GM13977 (cell line): ENCODE data around the gene ZNF813.
A peak's percentile ranks its signal among the peaks of the same experiment; 100 is the strongest.
"Not testable (repeated sequence)": the region's sequence is repeated elsewhere in the genome, so short reads cannot be mapped to it uniquely, and the experiment has no call there.

Experiments used
- DNase-seq: peaks from one replicate; pipeline ENCODE4 v3.0.0; 2012; ENCODE audit warnings: low spot score
- in situ Hi-C: fragments of 300-500 bp; cut with MboI; formaldehyde crosslinking; loops from one replicate; pipeline ENCODE4 v1.12.0; 2022; ENCODE audit warnings: low sequenced_read_pairs, low pct_unique_long_range_greater_than_20kb, mixed read lengths, inconsistent platforms; ENCODE audit not compliant: unreplicated experiment
- TF ChIP-seq, protein P1 (sequence below): IDR thresholded peaks from 2 replicates; pipeline ENCODE4 v1.5.1; 2012; ENCODE audit warnings: mild to moderate bottlenecking, control low read depth; ENCODE audit not compliant: insufficient read depth; ENCODE audit errors: extremely low read depth, missing control alignments

ZNF813 gene

DNA sequence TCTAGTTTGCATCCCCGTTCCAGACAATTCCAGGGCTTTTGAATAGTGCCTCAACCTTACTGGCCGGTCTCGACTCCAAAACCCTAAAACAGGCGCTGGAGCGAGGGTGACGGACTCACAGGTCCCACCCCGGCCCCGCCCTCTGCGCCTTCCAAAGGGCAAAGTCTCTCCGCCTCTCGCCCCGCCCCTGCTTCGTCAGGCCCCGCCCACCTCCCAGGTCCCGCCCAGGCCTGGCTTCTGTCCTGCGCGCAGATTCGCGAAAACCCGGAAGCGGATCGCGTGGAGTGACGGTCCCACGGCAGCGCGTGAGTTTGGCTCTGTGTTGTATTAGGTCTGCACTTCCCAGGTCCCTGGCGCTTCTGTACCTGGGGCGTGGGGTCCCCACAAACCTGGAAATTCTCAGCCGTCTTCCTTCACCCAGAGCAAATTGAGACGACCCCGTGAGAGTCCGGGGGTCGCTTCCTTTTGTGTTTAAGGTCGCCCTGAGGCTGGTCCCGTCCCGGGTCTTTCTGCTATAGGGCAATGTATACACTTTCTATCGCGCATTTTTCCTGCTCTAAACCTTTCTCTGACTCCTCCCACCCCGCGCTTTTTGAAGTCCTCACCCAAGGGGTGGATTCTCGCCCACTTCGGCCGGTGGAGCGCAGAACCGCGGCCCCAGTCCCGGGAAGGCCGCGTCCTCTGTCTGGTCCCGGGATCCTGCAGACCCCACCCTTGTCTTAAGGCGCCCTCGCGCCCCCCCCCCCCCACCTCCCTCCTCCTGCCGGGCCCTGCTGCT, at the start of gene ZNF813:
Gene ZNF813 (plus strand): TSS at position 249 of the 778 bp plus-strand sequence. CDS start 16,090 bp downstream, outside the sequence.
- in situ Hi-C loops = no loop called here
- peak; percentile 93 for DNase-seq
- TF ChIP-seq, protein P1, sequence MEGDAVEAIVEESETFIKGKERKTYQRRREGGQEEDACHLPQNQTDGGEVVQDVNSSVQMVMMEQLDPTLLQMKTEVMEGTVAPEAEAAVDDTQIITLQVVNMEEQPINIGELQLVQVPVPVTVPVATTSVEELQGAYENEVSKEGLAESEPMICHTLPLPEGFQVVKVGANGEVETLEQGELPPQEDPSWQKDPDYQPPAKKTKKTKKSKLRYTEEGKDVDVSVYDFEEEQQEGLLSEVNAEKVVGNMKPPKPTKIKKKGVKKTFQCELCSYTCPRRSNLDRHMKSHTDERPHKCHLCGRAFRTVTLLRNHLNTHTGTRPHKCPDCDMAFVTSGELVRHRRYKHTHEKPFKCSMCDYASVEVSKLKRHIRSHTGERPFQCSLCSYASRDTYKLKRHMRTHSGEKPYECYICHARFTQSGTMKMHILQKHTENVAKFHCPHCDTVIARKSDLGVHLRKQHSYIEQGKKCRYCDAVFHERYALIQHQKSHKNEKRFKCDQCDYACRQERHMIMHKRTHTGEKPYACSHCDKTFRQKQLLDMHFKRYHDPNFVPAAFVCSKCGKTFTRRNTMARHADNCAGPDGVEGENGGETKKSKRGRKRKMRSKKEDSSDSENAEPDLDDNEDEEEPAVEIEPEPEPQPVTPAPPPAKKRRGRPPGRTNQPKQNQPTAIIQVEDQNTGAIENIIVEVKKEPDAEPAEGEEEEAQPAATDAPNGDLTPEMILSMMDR = no peak

DNA sequence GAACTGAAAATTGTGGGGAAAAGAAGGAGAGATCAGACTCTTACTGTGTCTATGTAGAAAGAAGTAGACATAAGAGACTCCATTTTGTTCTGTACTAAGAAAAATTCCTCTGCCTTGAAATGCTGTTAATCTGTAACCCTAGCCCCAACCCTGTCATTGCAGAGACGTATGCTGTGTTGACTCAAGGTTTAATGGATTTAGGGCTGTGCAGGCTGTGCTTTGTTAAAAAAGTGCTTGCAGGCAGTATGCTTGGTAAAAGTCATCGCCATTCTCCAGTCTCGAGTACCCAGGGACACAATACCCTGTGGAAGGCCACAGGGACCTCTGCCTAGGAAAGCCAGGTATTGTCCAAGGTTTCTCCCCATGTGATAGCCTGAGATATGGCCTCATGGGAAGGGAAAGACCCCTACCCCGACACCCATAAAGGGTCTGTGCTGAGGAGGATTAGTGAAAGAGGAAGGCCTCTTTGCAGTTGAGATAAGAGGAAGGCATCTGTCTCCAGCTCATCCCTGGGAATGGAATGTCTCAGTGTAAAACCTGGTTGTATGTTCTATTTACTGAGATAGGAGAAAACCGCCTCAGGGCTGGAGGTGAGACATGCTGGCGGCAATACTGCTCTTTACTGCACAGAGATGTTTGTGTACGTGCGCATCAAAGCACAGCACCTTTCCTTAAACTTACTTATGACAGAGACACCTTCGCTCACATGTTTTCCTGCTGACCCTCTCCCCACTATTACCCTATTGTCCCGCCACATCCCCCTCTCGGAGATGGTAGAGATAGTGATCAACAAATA, 46.8 kb upstream of the ZNF813 start:
- in situ Hi-C loops, DNase-seq: not testable (repeated sequence)

DNA sequence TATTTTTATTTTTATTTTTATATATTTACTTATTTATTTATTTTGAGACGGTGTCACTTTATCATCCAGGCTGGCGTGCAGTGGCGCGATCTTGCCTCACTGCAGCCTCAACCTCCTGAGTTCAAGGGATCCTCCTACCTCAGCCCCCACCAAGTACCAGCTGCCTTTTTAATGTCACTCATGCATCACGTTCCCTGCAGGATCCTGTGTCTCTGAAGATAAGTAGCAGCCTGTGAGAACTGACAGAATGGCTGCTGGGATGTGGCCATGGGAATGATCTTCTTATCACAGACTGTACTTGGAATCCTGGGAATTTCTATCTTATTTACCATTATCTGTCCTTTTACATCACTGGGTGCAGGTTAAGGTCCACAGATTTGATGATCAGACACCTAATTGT, 45.0 kb upstream of the ZNF813 start:
- no peak for DNase-seq
- TF ChIP-seq, protein P1 = no peak
- in situ Hi-C loops = no loop called here

DNA sequence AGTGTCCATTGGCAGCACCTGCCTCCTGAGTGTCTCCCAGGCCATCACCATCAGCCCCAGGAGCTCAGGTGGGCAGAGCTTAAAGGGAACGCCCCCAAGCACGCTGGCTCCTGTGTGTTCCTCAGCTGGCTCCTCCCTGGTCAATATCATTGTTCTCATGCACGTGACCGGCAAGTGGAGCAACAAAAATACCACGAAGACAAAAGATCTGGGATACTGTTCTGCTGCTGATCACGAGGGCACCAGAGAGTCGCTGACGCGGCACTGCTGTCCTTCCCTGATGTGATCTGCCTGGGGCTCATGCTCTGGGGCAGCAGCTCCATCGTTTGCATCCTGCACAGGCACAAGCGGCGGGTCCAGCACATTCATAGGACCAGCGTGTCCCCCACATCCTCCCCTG, 44.5 kb upstream of the ZNF813 start:
- in situ Hi-C loops = not testable (repeated sequence)

DNA sequence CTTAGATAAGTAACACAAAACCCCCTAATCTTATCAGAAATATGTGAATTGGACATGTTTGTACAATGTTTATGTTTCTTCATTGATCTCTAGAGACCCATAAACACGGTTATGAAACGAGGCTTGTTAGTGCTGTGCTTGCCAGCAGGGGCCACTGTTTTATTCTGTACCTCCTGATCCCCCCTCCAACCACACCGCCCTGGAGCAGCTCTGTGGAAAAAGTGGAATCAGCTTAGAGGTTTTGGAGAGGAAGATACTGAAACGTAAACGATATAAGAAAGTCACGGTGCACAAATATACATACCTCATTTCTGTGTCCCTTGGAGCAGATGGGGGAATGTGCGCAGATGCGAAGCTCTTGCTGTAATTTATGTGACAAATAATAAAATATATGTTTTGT, 43.9 kb upstream of the ZNF813 start:
- DNase-seq, in situ Hi-C loops: not testable (repeated sequence)

More for the DNA sequence above, 44.5 kb upstream of the ZNF813 start:
- DNase-seq = not testable (repeated sequence)

DNA sequence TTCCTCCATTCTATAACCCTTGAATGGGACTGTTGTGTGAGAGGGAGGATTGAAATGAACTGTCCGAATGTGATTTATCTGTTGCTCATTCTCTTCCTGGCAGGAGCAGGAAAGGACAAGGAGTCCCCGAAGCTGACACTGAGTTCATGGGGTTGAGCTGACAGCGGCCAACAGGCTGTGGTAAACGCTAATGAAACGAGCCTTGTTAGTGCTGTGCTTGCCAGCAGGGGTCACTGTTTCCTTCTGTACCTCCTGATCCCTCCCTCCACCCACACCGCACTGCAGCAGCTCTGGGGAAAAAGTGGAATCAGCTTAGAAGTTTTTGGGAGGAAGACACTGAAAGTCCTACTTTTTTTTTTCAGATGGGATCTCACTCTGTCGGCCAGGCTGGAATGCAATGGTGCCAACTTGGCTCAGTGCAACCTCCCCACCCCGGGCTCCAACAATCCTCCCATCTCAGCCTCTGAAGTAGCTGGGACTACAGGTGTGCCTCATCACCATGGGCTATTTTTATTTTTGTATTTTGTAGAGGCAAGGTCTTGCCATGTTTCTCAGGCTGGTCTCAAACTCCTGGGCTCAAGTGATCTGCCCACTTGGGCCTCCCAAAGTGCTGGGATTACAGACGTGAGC, 42.5 kb upstream of the ZNF813 start:
- TF ChIP-seq, protein P1 = peak; percentile 73
- peak; percentile 33 for DNase-seq
- in situ Hi-C loops = no loop called here

DNA sequence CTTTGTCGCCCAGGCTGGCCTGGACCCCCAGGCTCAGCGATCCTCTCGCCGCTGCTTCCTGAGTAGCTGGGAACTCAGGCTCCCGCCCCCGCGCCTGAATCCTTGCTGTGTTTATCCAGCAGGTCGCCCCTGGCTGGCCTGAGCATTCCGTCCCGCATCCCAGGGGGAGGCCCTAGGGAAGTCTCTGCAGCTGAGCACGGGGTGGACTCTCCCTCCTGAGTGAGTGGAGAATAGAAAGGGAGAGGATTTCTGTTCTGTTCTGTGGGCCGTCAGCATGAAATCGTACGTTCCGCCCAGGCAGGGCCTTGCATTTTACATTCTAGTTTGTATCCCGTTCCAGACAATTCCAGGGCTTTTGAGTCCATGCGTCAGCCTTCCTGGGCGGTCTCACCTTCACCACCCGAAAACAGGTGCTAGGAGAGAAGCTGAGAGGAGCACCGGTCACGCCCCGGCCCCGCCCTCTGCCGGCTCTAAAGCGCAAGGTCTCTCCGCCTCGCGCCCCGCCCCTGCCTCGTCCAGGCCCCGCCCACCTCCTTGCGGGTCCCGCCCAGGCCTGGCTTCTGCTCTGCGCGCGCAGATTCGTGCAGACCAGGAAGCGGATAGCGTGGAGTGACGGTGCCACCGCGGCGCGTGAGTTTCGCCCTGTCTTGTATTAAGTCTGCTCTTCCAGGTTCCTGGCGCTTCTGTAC, 36.0 kb upstream of the ZNF813 start, which contains the start of gene ZNF761:
Gene ZNF761 (plus strand): TSS at position 586 of the 689 bp plus-strand sequence. CDS start 15,285 bp downstream, outside the sequence.
- DNase-seq = peak; percentile 92
- in situ Hi-C loops = no loop called here
- TF ChIP-seq, protein P1 = peak; percentile 22
